Left lung (tissue), 10 donors: Measurements from ENCODE around the gene WNT3A. TPM values are rescaled to one million over a fixed set of nuclear protein-coding genes. Genes with fewer than 3 reads are reported as not detected.

Experiments used
- ATAC-seq: fragments of 200-7000 bp; cut with Tn5 transposase; one replicate; pipeline ENCODE4 v1.9.1; 2020; ENCODE audit warnings: moderate library complexity
- DNase-seq, 4 donors: peaks; one replicate each; pipeline ENCODE4 v3.0.0-alpha.2; 2013 to 2020
- H3K27ac ChIP-seq, 2 donors: fragments of 200-600 bp; sonication (generic) in 1 of 2; one replicate each; pipeline versions ENCODE4 v1.5.0 to v1.8.0; 2020 to 2021
- H3K27me3 ChIP-seq, 2 donors: fragments of 200-600 bp; sonication (generic) in 1 of 2; one replicate each; pipeline versions ENCODE4 v1.5.0 to v1.8.0; 2020 to 2021
- H3K36me3 ChIP-seq, 2 donors: fragments of 200-600 bp; sonication (generic) in 1 of 2; one replicate each; pipeline versions ENCODE4 v1.5.0 to v1.8.0; 2020 to 2021
- H3K4me1 ChIP-seq, 2 donors: fragments of 200-600 bp; one replicate each; pipeline ENCODE4 v1.8.0; 2021
- H3K4me3 ChIP-seq, 2 donors: fragments of 200-600 bp; sonication (generic) in 1 of 2; one replicate each; pipeline versions ENCODE4 v1.5.0 to v1.8.0; 2020 to 2021; ENCODE audit warnings: mild to moderate bottlenecking in 1 of 2
- H3K9me3 ChIP-seq, 2 donors: fragments of 200-600 bp; sonication (generic) in 1 of 2; one replicate each; pipeline versions ENCODE4 v1.5.0 to v1.8.0; 2020 to 2021
- CTCF ChIP-seq, 2 donors: fragments of 200-600 bp; sonication (generic) in 1 of 2; IDR thresholded peaks; one replicate each; pipeline versions ENCODE4 v1.5.0 to v1.8.0; 2021; ENCODE audit warnings: antibody characterized with exemption in 2 of 2
- intact Hi-C, 2 donors: fragments of 100-400 bp; cut with DNase I; formaldehyde crosslinking; loops; one replicate each; pipeline versions ENCODE4 v1.11.2 to v1.14.2; 2022
- polyA plus RNA-seq, 6 donors: library from polyadenylated mRNA; unstranded; fragments of 120-200 nt; gene quantifications; one replicate each; pipeline ENCODE4 v1.2.1, GENCODE V29; 2013; ENCODE audit not compliant: insufficient read length in 6 of 6
- total RNA-seq, 2 donors: library from RNA; stranded (reverse); fragmentation: NEBNext Ultra II Directional; extraction: Animal tissue kit (Norgen Biotek cat#: 25700); gene quantifications; one replicate each; pipeline ENCODE4 v1.2.1, GENCODE V29; 2021
- donor health status: DM: no; HTN: yes; CAD: no.
- donor health status: DM: no; HTN: no; CAD: no.

The WNT3A gene
- total and polyA plus RNA-seq, 8 donors, result 0.06 to 1.5 (median 0.11) TPM; not detected in 2

GRCh38 chr1:228092342-228093049, 85.7 kb downstream of the WNT3A start:
- Histone ChIP-seq H3K27me3 (no peaks in the 10 kb centered on the region), H3K9me3 (peaks cover 0 to 8% of the 10 kb centered on the region in 2 donors), H3K4me3 (no peak overlapping the region), H3K4me1 (peaks cover 51 to 90% of the 10 kb centered on the region in 2 donors), H3K36me3 (peaks cover 0 to 60% of the 10 kb centered on the region in 2 donors), H3K27ac (no peak overlapping the region)
- ATAC-seq, result no peak
- intact Hi-C loops, result no loop called here
- DNase-seq, result no peak
- TF ChIP-seq CTCF (IDR thresholded peaks at IDR 0.05), result no peak

- Histone ChIP-seq H3K27ac (no peak overlapping the region), H3K36me3 (peaks cover under 1 to 63% of the 10 kb centered on the region in 2 donors), H3K27me3 (no peaks in the 10 kb centered on the region), H3K4me3 (no peak overlapping the region), H3K9me3 (peaks cover 0 to 8% of the 10 kb centered on the region in 2 donors), H3K4me1 (peaks cover 44 to 83% of the 10 kb centered on the region in 2 donors)
- intact Hi-C loops, result no loop called here
- TF ChIP-seq CTCF (IDR thresholded peaks at IDR 0.05), result no peak
- DNase-seq, result no peak
- ATAC-seq, result no peak
These were observed 86.5 kb downstream of the WNT3A start for GRCh38 chr1:228093050-228093906.

- Histone ChIP-seq H3K27ac (no peak overlapping the region), H3K9me3 (peaks cover 0 to 8% of the 10 kb centered on the region in 2 donors), H3K4me3 (no peak overlapping the region), H3K4me1 (peaks cover 31 to 81% of the 10 kb centered on the region in 2 donors), H3K27me3 (no peaks in the 10 kb centered on the region), H3K36me3 (peaks cover 2 to 66% of the 10 kb centered on the region in 2 donors)
- intact Hi-C loops, result no loop called here
- ATAC-seq (no peak), DNase-seq (no peak)
- TF ChIP-seq CTCF (IDR thresholded peaks at IDR 0.05), result no peak
These were observed 87.7 kb downstream of the WNT3A start for GRCh38 chr1:228094432-228095016.

GRCh38 chr1:228095161-228095560, 88.4 kb downstream of the WNT3A start:
- ATAC-seq, result no peak
- H3K4me3 ChIP-seq, result no peak overlapping the region
- H3K4me1 ChIP-seq, result peaks cover 25 to 81% of the 10 kb centered on the region in 2 donors
- TF ChIP-seq CTCF (IDR thresholded peaks at IDR 0.05), result no peak
- H3K27ac ChIP-seq, result no peak overlapping the region
- intact Hi-C loops, result no loop called here
- H3K9me3 ChIP-seq, result peaks cover 0 to 8% of the 10 kb centered on the region in 2 donors
- H3K27me3 ChIP-seq, result no peaks in the 10 kb centered on the region
- no peak for DNase-seq
- peaks cover 2 to 68% of the 10 kb centered on the region in 2 donors for H3K36me3 ChIP-seq

GRCh38 chr1:228095938-228096337, 89.1 kb downstream of the WNT3A start:
- no peak for TF ChIP-seq CTCF (IDR thresholded peaks at IDR 0.05)
- intact Hi-C loops, result no loop called here
- Histone ChIP-seq H3K9me3 (peaks cover 0 to 8% of the 10 kb centered on the region in 2 donors), H3K4me1 (peaks cover 17 to 79% of the 10 kb centered on the region in 2 donors), H3K27me3 (no peaks in the 10 kb centered on the region), H3K36me3 (peaks cover 2 to 72% of the 10 kb centered on the region in 2 donors), H3K4me3 (no peak overlapping the region), H3K27ac (no peak overlapping the region)
- DNase-seq, result no peak
- no peak for ATAC-seq
